ENCODE measurements around the gene ZBTB34.

The ZBTB34 gene

GRCh38 chr9:126849591-126850225, 10.7 kb upstream of the ZBTB34 start (continued):
- TF ChIP-seq ZNF791 (tag by site-specific recombination; IDR thresholded peaks at IDR 0.05), result no peak
- TF ChIP-seq ZFP37 (tag by site-specific recombination; IDR thresholded peaks at IDR 0.05), result no peak
- TF ChIP-seq, protein P1, sequence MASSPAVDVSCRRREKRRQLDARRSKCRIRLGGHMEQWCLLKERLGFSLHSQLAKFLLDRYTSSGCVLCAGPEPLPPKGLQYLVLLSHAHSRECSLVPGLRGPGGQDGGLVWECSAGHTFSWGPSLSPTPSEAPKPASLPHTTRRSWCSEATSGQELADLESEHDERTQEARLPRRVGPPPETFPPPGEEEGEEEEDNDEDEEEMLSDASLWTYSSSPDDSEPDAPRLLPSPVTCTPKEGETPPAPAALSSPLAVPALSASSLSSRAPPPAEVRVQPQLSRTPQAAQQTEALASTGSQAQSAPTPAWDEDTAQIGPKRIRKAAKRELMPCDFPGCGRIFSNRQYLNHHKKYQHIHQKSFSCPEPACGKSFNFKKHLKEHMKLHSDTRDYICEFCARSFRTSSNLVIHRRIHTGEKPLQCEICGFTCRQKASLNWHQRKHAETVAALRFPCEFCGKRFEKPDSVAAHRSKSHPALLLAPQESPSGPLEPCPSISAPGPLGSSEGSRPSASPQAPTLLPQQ (tag by site-specific recombination; IDR thresholded peaks at IDR 0.05), result no peak
- TF ChIP-seq REPIN1 (tag by site-specific recombination; IDR thresholded peaks at IDR 0.05; ENCODE audit: low read depth), result no peak
- TF ChIP-seq, protein P2, sequence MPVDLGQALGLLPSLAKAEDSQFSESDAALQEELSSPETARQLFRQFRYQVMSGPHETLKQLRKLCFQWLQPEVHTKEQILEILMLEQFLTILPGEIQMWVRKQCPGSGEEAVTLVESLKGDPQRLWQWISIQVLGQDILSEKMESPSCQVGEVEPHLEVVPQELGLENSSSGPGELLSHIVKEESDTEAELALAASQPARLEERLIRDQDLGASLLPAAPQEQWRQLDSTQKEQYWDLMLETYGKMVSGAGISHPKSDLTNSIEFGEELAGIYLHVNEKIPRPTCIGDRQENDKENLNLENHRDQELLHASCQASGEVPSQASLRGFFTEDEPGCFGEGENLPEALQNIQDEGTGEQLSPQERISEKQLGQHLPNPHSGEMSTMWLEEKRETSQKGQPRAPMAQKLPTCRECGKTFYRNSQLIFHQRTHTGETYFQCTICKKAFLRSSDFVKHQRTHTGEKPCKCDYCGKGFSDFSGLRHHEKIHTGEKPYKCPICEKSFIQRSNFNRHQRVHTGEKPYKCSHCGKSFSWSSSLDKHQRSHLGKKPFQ (tag by site-specific recombination; IDR thresholded peaks at IDR 0.05), result no peak
- TF ChIP-seq FEZF1 (tag by site-specific recombination; IDR thresholded peaks at IDR 0.05), result no peak
- no peak for TF ChIP-seq ZFP41 (tag by site-specific recombination; IDR thresholded peaks at IDR 0.05; ENCODE audit: borderline replicate concordance)
- TF ChIP-seq, protein P3, sequence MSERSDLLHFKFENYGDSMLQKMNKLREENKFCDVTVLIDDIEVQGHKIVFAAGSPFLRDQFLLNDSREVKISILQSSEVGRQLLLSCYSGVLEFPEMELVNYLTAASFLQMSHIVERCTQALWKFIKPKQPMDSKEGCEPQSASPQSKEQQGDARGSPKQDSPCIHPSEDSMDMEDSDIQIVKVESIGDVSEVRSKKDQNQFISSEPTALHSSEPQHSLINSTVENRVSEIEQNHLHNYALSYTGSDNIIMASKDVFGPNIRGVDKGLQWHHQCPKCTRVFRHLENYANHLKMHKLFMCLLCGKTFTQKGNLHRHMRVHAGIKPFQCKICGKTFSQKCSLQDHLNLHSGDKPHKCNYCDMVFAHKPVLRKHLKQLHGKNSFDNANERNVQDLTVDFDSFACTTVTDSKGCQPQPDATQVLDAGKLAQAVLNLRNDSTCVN (tag by site-specific recombination; optimal IDR thresholded peaks at IDR 0.05), result no peak
- no peak for TF ChIP-seq PRDM10 (tag by site-specific recombination; IDR thresholded peaks at IDR 0.05)
- TF ChIP-seq ZNF558 (tag by site-specific recombination; IDR thresholded peaks at IDR 0.05), result no peak

GRCh38 chr9:126851286-126851880, 9.1 kb upstream of the ZBTB34 start:
- ChIA-PET CTCF (interaction anchor here (0.6 to 0.8 kb wide), 2 partner anchors 18 to 587 kb away, joined by 3 to 5 read pairs; no protein-coding TSS in a partner anchor), POLR2A (interaction anchor here (1.0 kb wide), 1 partner anchor 1610 kb away, joined by 3 read pairs; the partner anchor contains the start of gene HSPA5)
- H3K27ac ChIP-seq (ENCODE audit: extremely low read depth, low read depth, low read length), result no peak overlapping the region
- TF ChIP-seq, protein P4, sequence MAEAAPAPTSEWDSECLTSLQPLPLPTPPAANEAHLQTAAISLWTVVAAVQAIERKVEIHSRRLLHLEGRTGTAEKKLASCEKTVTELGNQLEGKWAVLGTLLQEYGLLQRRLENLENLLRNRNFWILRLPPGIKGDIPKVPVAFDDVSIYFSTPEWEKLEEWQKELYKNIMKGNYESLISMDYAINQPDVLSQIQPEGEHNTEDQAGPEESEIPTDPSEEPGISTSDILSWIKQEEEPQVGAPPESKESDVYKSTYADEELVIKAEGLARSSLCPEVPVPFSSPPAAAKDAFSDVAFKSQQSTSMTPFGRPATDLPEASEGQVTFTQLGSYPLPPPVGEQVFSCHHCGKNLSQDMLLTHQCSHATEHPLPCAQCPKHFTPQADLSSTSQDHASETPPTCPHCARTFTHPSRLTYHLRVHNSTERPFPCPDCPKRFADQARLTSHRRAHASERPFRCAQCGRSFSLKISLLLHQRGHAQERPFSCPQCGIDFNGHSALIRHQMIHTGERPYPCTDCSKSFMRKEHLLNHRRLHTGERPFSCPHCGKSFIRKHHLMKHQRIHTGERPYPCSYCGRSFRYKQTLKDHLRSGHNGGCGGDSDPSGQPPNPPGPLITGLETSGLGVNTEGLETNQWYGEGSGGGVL (tag by site-specific recombination; IDR thresholded peaks at IDR 0.05), result no peak
- TF ChIP-seq ZNF513 (tag by site-specific recombination; IDR thresholded peaks at IDR 0.05) (no peak), ZNF112 (tag by site-specific recombination; IDR thresholded peaks at IDR 0.05) (no peak), ZNF362 (tag by site-specific recombination; IDR thresholded peaks at IDR 0.05) (no peak), KLF17 (tag by site-specific recombination; IDR thresholded peaks at IDR 0.05) (no peak), ZNF423 (tag by site-specific recombination; IDR thresholded peaks at IDR 0.05) (no peak), ZNF768 (tag by site-specific recombination; IDR thresholded peaks at IDR 0.05) (no peak), ZNF560 (tag by site-specific recombination; IDR thresholded peaks at IDR 0.05; ENCODE audit: borderline replicate concordance) (no peak), ZNF837 (tag by site-specific recombination; IDR thresholded peaks at IDR 0.05) (no peak), WT1 (tag by site-specific recombination; IDR thresholded peaks at IDR 0.05) (no peak)

More at GRCh38 chr9:126851286-126851880, 9.1 kb upstream of the ZBTB34 start:
- H3K4me3 ChIP-seq (ENCODE audit: low read depth, low read length), result no peak overlapping the region
- no peaks in the 10 kb centered on the region for H3K9me3 ChIP-seq (ENCODE audit: control insufficient read depth, insufficient read depth, low read depth, low read length)
- no peaks in the 10 kb centered on the region for H3K36me3 ChIP-seq (ENCODE audit: control insufficient read depth in 2 of 2, insufficient read depth in 1 of 2, low read length in 2 of 2)
- H3K4me1 ChIP-seq (ENCODE audit: control insufficient read depth, insufficient read depth, low read length), result no peaks in the 10 kb centered on the region

All from HEK293 (cell line).